GM12873 (cell line): ENCODE results near the gene ALDH1A3.

Experiments
- CTCF ChIP-seq: IDR thresholded peaks from 2 replicates; pipeline ENCODE4 v1.5.1; 2012; ENCODE audit warnings: low read depth, mild to moderate bottlenecking, moderate library complexity, low read length, control low read depth; ENCODE audit not compliant: insufficient read depth; ENCODE audit errors: missing control alignments

Gene ALDH1A3

GRCh38 chr15:100895721-100896120, 16.1 kb downstream of the ALDH1A3 start:
- TF ChIP-seq CTCF, result no peak

- TF ChIP-seq CTCF, result no peak
These were observed 17.9 kb downstream of the ALDH1A3 start for GRCh38 chr15:100897221-100898151.

GRCh38 chr15:100898152-100898490, 18.5 kb downstream of the ALDH1A3 start:
- no peak for TF ChIP-seq CTCF

- TF ChIP-seq CTCF, result no peak
These were observed 19.2 kb downstream of the ALDH1A3 start for GRCh38 chr15:100898661-100899462.

- TF ChIP-seq CTCF, result no peak
These were observed 20.0 kb downstream of the ALDH1A3 start for GRCh38 chr15:100899601-100900000.

GRCh38 chr15:100900136-100900794, 20.6 kb downstream of the ALDH1A3 start:
- TF ChIP-seq CTCF, result no peak

GRCh38 chr15:100900795-100901169, 21.2 kb downstream of the ALDH1A3 start:
- TF ChIP-seq CTCF, result no peak
